ENCODE data around the gene ESRRA. TPM values are rescaled to one million over a fixed set of nuclear protein-coding genes. Genes with fewer than 3 reads are reported as not detected.

ESRRA gene
- total RNA-seq, 3 donors from 2014 or later (not counting 1 experiment from before 2014, with no cell fraction given), result 47.1 to 51.3 (median 50.0) TPM

GRCh38 chr11:64284962-64285884 lies 20.1 kb upstream of the ESRRA start, which contains the start of gene GPR137:
TSS of gene GPR137 (plus strand) at chr11:64285848. CDS start at chr11:64286525, 677 bp downstream.
- Mint-ChIP-seq H3K9me3 (no peaks in the 10 kb centered on the region), H3K4me3 (peak within 1 kb of the TSS; percentile 93), H3K36me3 (no peaks in the 10 kb centered on the region), H3K4me1 (peaks cover 12 to 16% of the 10 kb centered on the region in 2 donors), H3K27ac (peak within 1 kb of the TSS; percentile 94 to 96), H3K27me3 (ENCODE audit: low read depth in 2 of 2) (peaks cover 0 to under 1% of the 10 kb centered on the region in 2 donors)
- peak within 1 kb of the TSS; percentile 99 for H3K27ac ChIP-seq (ENCODE audit: low read length)
- no peak for TF ChIP-seq CTCF (IDR thresholded peaks at IDR 0.05)
- H3K4me3 ChIP-seq (ENCODE audit: low read length), result peak within 1 kb of the TSS; percentile 87
- ATAC-seq, result peak; percentile 71 to 86 (median 76)
- under 1% methylated on average over 102 of the region's 102 CpGs for WGBS (ENCODE audit: insufficient coverage)
- peak; percentile 95 to 97 for DNase-seq
- no peaks in the 10 kb centered on the region for H3K9me3 ChIP-seq (ENCODE audit: control insufficient read depth, insufficient read depth, low read length)
- peaks cover 2% of the 10 kb centered on the region for H3K27me3 ChIP-seq (ENCODE audit: control insufficient read depth, insufficient read depth, low read length)
- no peaks in the 10 kb centered on the region for H3K36me3 ChIP-seq (ENCODE audit: control insufficient read depth, insufficient read depth, low read length)
- H3K4me1 ChIP-seq (ENCODE audit: control insufficient read depth, insufficient read depth, low read length), result peaks cover 22% of the 10 kb centered on the region
- intact Hi-C loops (cut with micrococcal nuclease), result loop anchor here (1.0 kb wide), 4 partner anchors 15 to 78 kb away; partner anchors contain the start of gene FKBP2

DNA sequence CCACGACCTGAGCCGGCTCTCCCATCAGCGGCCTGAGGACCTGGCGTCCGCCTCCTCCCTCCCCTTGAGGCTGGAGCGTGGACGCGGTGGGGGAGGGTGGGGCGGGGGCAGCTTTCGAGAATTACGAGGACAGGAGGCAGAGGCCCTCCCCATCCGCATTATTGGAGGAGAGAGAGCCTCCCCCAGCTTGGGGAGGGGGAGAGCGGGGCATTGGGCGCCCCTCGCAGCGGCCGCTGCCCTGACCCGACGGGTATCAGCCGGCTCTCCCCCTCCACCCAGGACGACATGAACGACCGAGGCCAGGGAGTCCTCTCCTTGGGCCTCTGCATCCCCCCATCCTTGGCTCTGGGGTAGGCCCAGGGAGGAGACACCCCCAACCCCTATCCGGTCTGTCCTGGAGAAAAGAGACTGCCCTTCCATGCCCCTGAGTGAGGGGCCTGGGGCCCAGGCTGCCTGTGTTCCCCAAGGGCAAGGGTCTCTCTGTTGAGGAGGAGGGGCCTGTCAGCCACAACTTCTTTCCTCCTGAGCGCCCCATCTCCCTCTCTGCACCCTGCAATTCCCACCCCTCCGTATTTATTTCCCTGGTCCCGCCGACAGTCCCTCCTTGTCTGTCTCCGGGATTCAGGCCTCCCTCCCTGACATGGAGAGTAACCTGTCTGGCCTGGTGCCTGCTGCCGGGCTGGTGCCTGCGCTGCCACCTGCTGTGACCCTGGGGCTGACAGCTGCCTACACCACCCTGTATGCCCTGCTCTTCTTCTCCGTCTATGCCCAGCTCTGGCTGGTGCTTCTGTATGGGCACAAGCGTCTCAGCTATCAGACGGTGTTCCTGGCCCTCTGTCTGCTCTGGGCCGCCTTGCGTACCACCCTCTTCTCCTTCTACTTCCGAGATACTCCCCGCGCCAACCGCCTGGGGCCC lies 19.2 kb upstream of the ESRRA start:
- Mint-ChIP-seq H3K4me3 (peak overlapping the region; percentile 83), H3K4me1 (peaks cover 17 to 23% of the 10 kb centered on the region in 2 donors), H3K27ac (peak overlapping the region; percentile 85 to 96), H3K27me3 (ENCODE audit: low read depth in 2 of 2) (peaks cover 7 to 9% of the 10 kb centered on the region in 2 donors), H3K36me3 (no peaks in the 10 kb centered on the region), H3K9me3 (no peaks in the 10 kb centered on the region)
- no peak for TF ChIP-seq CTCF (IDR thresholded peaks at IDR 0.05)
- 42% methylated on average over 31 of the region's 40 CpGs for WGBS (ENCODE audit: insufficient coverage)
- ATAC-seq (no peak), DNase-seq (peak in 1 of 2 donors; percentile 57)
- Histone ChIP-seq H3K27me3 (ENCODE audit: control insufficient read depth, insufficient read depth, low read length) (peaks cover 10% of the 10 kb centered on the region), H3K4me3 (ENCODE audit: low read length) (peak overlapping the region; percentile 41), H3K27ac (ENCODE audit: low read length) (peak overlapping the region; percentile 77), H3K4me1 (ENCODE audit: control insufficient read depth, insufficient read depth, low read length) (peaks cover 25% of the 10 kb centered on the region), H3K36me3 (ENCODE audit: control insufficient read depth, insufficient read depth, low read length) (no peaks in the 10 kb centered on the region), H3K9me3 (ENCODE audit: control insufficient read depth, insufficient read depth, low read length) (no peaks in the 10 kb centered on the region)
- intact Hi-C loops (cut with micrococcal nuclease), result loop anchor here (1.0 kb wide), 3 partner anchors 16 to 45 kb away; partner anchors contain the start of gene FKBP2

GRCh38 chr11:64286801-64287159 lies 18.5 kb upstream of the ESRRA start:
- Mint-ChIP-seq H3K27ac (peak overlapping the region; percentile 85 to 96), H3K4me3 (peak overlapping the region; percentile 83), H3K36me3 (no peaks in the 10 kb centered on the region), H3K9me3 (no peaks in the 10 kb centered on the region), H3K27me3 (ENCODE audit: low read depth in 2 of 2) (peaks cover 7 to 9% of the 10 kb centered on the region in 2 donors), H3K4me1 (peaks cover 15 to 23% of the 10 kb centered on the region in 2 donors)
- Histone ChIP-seq H3K4me1 (ENCODE audit: control insufficient read depth, insufficient read depth, low read length) (peaks cover 27% of the 10 kb centered on the region), H3K9me3 (ENCODE audit: control insufficient read depth, insufficient read depth, low read length) (no peaks in the 10 kb centered on the region), H3K4me3 (ENCODE audit: low read length) (no peak overlapping the region), H3K27me3 (ENCODE audit: control insufficient read depth, insufficient read depth, low read length) (peaks cover 11% of the 10 kb centered on the region), H3K27ac (ENCODE audit: low read length) (no peak overlapping the region), H3K36me3 (ENCODE audit: control insufficient read depth, insufficient read depth, low read length) (no peaks in the 10 kb centered on the region)
- TF ChIP-seq CTCF (IDR thresholded peaks at IDR 0.05), result no peak
- no peak for DNase-seq
- intact Hi-C loops (cut with micrococcal nuclease), result no loop called here
- WGBS (ENCODE audit: insufficient coverage), result 97% methylated on average over 9 of the region's 9 CpGs
- no peak for ATAC-seq
